Kidney capillary endothelial cell (primary cell): ENCODE data around the gene OTOGL.
"Not testable (repeated sequence)": the region's sequence is repeated elsewhere in the genome, so short reads cannot be mapped to it uniquely, and the experiment has no call there.

ENCODE experiments used
- DNase-seq: peaks from one replicate; pipeline ENCODE4 v3.0.0-alpha.2; 2018; ENCODE audit warnings: low spot score

Gene OTOGL

DNA sequence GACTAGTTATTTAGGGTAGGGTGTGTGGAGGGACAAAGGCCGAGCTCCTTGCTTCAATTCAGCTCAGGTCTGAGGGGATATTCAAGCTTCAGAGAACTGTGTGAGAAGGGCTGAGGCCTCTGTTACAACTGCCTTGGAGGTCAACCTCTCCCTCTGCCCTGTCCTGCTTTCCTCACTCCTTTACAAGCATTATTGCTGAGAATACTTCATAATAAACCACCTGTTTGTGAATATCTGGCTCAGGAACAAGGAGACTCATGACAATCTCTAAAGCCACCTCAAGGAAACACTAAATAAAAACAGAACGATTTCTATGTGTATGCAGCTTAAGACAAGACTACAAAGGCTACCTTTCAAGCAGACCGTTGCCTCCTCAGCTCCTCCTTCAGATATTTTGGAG is 21.7 kb downstream of the OTOGL start:
- DNase-seq = no peak

DNA sequence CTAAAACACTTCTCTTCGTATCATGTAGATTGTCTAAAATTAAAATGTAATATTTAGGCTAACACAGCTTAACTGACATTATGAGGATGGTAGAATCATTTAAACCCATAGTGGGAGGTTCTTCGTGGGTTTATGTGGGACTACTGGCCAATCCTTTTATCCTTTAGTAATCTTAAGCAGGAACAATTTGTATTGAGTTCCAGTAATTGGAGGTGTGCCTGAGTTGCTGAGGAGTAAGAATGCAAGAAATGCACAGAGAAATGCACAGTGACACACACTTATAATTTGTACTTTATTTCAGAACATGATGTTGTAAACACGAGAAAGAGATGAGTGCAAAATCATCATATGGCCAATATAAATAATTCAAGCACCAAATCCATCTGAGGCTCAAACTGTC is 22.3 kb downstream of the OTOGL start:
- DNase-seq = no peak

DNA sequence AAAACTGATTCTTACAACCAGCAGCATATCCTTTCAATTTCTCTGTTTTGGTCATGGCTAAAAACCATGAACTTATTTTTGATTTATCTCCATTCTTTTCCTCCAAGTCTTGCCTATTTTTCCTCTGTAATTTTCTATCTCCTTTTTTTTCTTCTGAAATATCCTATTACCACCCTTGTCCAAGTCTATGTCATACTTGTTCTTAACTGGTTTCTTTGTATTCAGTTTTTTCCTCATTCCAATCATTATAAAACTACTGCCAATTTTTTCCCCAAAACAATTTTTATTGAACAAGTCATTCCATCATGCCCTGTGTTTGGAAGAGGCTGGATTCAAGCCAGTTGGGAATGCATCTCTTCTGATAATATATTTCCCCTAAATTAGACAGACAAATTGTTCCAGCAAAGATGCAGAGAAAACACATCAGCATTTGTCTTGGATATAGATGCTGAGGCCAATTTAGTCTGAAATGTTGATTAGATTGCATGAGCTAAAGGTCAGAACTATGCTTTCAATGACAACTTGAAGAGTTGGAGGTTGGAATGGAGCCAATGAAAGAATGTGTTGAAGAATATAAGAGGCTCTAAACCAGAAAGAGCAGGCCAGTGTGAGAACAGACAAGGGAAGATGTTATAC is 30.7 kb downstream of the OTOGL start:
- no peak for DNase-seq

DNA sequence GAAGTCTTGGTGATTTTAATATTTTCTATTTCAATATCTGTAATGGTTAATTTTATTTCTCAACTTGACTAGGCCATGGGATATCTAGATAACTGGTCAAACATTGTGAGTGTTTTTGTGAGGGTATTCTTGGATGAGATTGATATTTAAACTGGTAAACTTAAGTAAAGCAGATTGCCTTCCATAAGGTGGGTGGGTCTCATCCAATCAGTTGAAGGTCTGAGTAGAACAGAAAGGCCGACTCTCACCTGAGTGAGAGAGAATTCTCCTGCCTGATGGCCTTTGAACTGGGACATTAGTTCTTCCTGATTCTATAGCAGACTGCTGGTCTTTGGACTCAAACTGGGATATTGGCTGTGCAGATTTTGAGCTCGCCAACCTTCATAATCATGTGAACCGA is 36.3 kb downstream of the OTOGL start:
- no peak for DNase-seq

- DNase-seq = no peak
Observed at GRCh38 chr12:80140005-80140404, 40.7 kb downstream of the OTOGL start.

DNA sequence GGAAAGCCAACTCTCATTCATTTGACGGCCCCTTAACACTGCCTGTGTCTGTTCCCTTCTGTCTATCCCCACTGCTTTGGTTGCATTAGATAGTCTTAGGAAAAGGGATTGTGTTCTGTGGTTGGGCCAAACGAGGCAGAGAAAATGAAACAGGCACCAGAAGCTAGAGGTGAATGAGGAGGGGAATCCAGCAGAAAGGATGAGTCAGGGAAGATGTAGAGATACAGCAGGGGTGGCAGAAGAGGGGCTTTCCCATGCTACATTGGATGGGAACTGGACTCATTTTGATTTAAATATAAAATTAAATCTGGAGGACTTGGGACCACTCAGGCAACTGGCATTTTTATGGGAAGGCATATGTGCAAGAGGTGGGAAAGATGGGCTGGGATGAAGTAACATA is 43.3 kb downstream of the OTOGL start:
- no peak for DNase-seq

GRCh38 chr12:80143537-80143936 is 44.2 kb downstream of the OTOGL start:
- no peak for DNase-seq

- DNase-seq = not testable (repeated sequence)
Observed at GRCh38 chr12:80149547-80150313, 50.4 kb downstream of the OTOGL start.

- DNase-seq = no peak
Observed at GRCh38 chr12:80151131-80151530, 51.8 kb downstream of the OTOGL start.

GRCh38 chr12:80154261-80154660 is 54.9 kb downstream of the OTOGL start:
- DNase-seq = no peak

DNA sequence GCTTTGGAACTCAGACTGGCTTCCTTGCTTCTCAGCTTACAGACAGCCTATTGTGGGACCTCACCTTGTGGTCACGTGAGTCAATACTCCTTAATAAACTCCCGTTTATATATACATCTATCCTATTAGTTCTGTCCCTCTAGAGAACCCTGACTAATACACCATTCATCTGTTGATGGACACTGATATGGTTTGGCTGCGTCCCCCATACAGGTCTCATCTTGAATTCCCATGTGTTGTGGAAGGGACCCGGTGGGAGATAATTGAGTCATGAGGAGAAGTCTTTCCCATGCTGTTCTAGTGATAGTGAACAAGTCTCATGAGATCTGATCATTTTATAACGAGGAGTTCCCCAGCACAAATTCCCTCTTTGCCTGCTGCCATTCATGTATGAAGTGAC is 57.0 kb downstream of the OTOGL start:
- no peak for DNase-seq

GRCh38 chr12:80157645-80158044 is 58.3 kb downstream of the OTOGL start:
- DNase-seq = no peak

- no peak for DNase-seq
Observed at GRCh38 chr12:80161612-80162011, 62.3 kb downstream of the OTOGL start.

DNA sequence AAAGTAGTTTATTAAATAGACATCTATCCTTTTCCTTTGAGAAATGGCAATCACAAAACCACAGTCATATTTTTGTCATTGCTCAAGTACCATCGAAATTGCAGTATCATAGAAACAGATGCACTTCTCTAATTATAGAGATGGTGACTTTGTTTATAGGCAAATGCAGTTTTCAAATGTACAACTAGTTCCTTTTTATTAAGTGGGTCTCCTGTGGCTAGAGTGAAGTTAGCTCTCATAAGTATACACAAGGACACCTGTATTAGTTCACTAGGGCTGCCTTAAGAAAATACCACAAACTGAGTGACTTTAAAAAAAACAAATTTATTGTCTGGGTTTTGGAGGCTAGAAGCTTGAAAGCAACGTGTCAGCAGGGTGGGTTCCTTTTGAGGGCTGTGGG is 62.8 kb downstream of the OTOGL start:
- DNase-seq = no peak

DNA sequence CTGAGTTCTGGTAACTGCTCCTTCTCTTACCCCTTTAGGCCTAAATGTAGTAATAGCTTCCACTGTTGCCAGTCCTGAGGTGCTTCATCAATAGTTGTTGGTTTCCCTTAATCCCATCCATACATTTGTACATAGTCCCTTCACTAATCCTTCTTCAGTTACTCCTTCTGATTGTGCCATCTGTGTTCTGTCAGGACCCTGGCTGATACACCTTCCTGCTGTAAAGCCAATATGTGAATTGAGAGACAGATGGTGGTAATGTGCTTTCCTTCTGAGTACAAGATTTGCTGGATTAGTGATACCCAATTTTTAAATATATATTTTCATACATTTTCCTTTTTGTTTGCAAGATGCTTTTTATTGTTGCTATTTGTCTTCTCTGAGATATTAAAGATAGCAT is 66.4 kb downstream of the OTOGL start:
- no peak for DNase-seq

- DNase-seq = no peak
Observed at GRCh38 chr12:80166751-80167150, 67.4 kb downstream of the OTOGL start.

DNA sequence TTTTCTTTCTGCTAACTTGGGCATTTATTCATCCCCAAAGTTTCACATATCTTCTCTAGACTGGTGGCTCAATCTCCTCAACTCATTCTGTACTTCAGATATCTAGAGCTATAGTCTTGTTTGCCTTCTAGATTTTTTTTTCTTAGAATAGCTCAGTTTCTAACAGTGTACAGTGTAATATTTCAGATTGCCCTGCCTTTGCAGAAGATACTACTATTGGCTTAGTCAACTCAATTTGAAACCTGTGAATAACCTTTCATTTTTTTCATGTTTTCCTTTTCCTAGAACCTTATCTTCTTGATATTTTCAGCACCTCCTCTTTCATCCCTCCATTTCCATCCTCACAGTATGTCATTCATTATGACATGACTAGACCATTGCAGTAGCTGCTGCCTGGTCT is 69.6 kb downstream of the OTOGL start:
- no peak for DNase-seq

DNA sequence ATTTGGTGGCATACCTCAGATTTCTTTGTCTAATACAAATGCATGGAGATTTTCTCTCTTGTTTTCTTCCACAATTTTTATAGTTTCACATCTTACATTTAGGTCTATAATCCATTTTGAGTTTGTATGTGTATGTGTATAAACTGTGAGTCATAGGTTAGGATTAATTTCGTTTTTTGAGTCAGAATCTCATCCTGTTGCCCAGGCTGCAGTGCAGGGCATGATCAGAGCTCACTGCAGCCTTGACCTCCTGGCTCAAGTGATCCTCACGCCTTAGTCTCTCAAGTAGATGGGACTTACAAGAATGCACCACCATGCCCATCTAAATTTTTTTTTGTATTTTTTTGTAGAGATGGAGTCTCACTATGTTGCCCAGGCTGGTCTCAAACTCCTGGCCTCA is 71.6 kb downstream of the OTOGL start:
- no peak for DNase-seq

GRCh38 chr12:80173083-80173864 is 73.9 kb downstream of the OTOGL start:
- DNase-seq = no peak

DNA sequence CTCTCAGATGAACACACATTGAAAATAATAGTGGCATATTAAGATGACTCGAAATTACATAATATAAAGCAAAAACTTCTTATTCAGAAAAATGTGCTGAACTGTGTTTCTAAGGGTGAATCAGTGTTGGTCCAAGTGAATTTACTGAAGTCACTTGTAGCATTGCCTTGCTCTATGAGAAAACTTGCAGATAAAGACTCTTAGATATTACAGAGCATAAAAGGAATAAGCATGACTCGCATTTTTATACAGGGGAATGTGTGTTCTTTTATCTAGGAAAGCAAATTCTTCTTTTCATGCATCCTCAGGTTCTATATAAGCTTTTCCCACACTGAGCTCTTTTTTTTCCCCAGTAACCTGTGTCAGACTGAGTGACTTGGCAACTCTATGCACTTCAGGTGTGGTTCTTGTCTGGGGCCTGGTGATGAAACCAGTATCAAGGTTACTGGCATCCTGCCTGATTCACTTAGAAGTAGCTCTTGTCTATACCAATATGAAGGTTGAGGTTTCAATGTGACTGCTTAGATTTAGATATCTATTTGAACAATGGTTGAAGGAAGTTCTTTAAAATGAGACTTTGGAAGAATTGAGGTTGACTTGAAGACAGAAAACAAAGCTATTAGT is 76.1 kb downstream of the OTOGL start:
- DNase-seq = no peak

GRCh38 chr12:80176706-80177105 is 77.4 kb downstream of the OTOGL start:
- DNase-seq = no peak

DNA sequence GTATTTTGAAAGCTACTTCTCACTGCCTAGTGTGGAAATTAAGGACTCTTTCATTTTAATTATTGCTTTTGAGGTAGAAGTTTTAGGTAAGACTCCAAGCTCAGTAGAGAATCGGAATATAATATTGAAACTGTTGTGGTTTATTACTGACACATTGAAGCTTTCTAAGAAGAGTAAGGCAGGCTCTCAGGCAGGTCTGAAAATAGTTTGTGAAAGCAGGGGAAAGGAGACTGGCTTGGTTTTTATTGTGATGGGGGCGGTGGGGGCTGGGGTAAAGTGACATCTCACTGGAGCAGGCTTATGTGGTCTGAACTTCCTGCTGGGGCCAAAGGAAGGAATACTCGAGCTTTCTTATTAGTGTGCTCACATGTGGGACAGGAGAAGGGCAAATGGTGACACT is 79.5 kb downstream of the OTOGL start:
- no peak for DNase-seq

DNA sequence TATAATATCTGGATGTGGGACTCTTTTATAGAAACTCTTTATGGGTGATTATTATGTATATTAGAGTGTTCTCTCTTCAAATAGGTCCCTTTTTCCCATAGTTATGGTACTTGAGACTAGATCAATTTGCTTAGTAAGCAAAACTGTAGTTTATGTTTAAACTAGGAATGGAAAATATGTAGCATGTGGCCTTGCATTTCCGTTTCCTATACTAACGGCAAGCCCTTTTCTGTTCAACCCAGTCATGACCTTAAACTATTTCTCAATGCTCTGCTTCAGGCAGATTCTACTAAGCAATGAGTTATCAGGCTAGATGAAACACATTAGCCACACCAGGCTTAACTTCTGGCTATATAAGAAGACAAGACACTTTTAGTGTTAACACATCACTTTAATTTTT is 84.6 kb downstream of the OTOGL start:
- no peak for DNase-seq
